Prostate gland (tissue), 2 donors: ENCODE results near the gene KRT72. TPM values are rescaled to one million over a fixed set of nuclear protein-coding genes. Genes with fewer than 3 reads are reported as not detected.

Experiments used
- DNase-seq: peaks from one replicate; pipeline ENCODE4 v3.0.0-alpha.2; 2019; ENCODE audit warnings: low spot score
- H3K27ac ChIP-seq, 2 donors: fragments of 200-600 bp; sonication (generic); 2 replicates each; pipeline ENCODE4 v1.5.1; 2017 to 2019
- H3K27me3 ChIP-seq: fragments of 200-600 bp; sonication (generic); replicated peaks from 2 replicates; pipeline ENCODE4 v1.5.1; 2019; ENCODE audit not compliant: insufficient read depth
- H3K36me3 ChIP-seq, 2 donors: fragments of 200-600 bp; sonication (generic); 1 replicate in 1 of 2; 2 replicates in 1 of 2; pipeline versions ENCODE4 v1.5.1 to v1.8.1; 2017 to 2019
- H3K4me1 ChIP-seq: fragments of 200-600 bp; sonication (generic); replicated peaks from 2 replicates; pipeline ENCODE4 v1.5.1; 2019
- H3K4me3 ChIP-seq, 2 donors: fragments of 200-600 bp; sonication (generic); 2 replicates each; pipeline ENCODE4 v1.5.1; 2017 to 2019
- H3K9me3 ChIP-seq: fragments of 200-600 bp; sonication (generic); 2 replicates; pipeline ENCODE4 v1.5.1; 2017
- CTCF ChIP-seq, 4 experiments: fragments of 200-600 bp in 2 of 4; fragments of 450-650 bp in 2 of 4; sonication (generic) in 2 of 4; IDR thresholded peaks; 1 replicate in 3 of 4; 2 replicates in 1 of 4; pipeline ENCODE4 v1.5.1; 2016 to 2019; ENCODE audit warnings: antibody characterized with exemption in 4 of 4, mild to moderate bottlenecking in 2 of 4, moderate library complexity in 2 of 4
- POLR2A ChIP-seq: fragments of 450-650 bp; IDR thresholded peaks from one replicate; pipeline ENCODE4 v1.6.1; 2016; ENCODE audit warnings: antibody characterized with exemption, mild to moderate bottlenecking
- POLR2AphosphoS5 ChIP-seq: sonication (generic); formaldehyde crosslinking; IDR thresholded peaks from one replicate; pipeline ENCODE4 v1.6.1; 2017; ENCODE audit warnings: antibody characterized with exemption
- WGBS: methylation state at CpG from one replicate; pipeline ENCODE4 v1.1.5; 2018; 5-methylcytosine and 5-hydroxymethylcytosine counted together
- intact Hi-C: fragments of 100-400 bp; cut with DNase I; formaldehyde crosslinking; loops from one replicate; pipeline ENCODE4 v1.14.2; 2022
- total RNA-seq, 2 donors: library from RNA; depleted of rRNA; stranded (reverse); fragments of >200 nt; gene quantifications; one replicate each; pipeline ENCODE4 v1.1.0, GENCODE V29; 2016

Gene KRT72
- total RNA-seq, 2 donors from 2014 or later, result 22.1 TPM; not detected in 1

- WGBS, result 95% methylated on average over 13 of the region's 15 CpGs
- no peak for TF ChIP-seq POLR2A
- TF ChIP-seq POLR2AphosphoS5, result no peak
- no peak for TF ChIP-seq CTCF (IDR thresholded peaks at IDR 0.05)
Observed at GRCh38 chr12:52573306-52573705, 28.0 kb downstream of the KRT72 start.

GRCh38 chr12:52570511-52570910 is 30.8 kb downstream of the KRT72 start:
- H3K27ac ChIP-seq, result no peak overlapping the region
- intact Hi-C loops, result no loop called here
- TF ChIP-seq CTCF (IDR thresholded peaks at IDR 0.05) (no peak), POLR2AphosphoS5 (no peak), POLR2A (no peak)
- no peak for DNase-seq
- no peaks in the 10 kb centered on the region for H3K36me3 ChIP-seq
- no peaks in the 10 kb centered on the region for H3K27me3 ChIP-seq
- WGBS, result over 99% methylated on average over 10 of the region's 10 CpGs
- H3K4me1 ChIP-seq, result no peaks in the 10 kb centered on the region
- no peak overlapping the region for H3K4me3 ChIP-seq
- no peaks in the 10 kb centered on the region for H3K9me3 ChIP-seq

More at GRCh38 chr12:52573306-52573705, 28.0 kb downstream of the KRT72 start:
- Histone ChIP-seq H3K27me3 (no peaks in the 10 kb centered on the region), H3K9me3 (no peaks in the 10 kb centered on the region), H3K4me1 (no peaks in the 10 kb centered on the region), H3K27ac (no peak overlapping the region), H3K4me3 (no peak overlapping the region), H3K36me3 (no peaks in the 10 kb centered on the region)
- intact Hi-C loops, result no loop called here
- no peak for DNase-seq

GRCh38 chr12:52568111-52568510 is 33.2 kb downstream of the KRT72 start:
- intact Hi-C loops, result no loop called here

GRCh38 chr12:52566847-52567291 is 34.4 kb downstream of the KRT72 start:
- WGBS, result 91% methylated on average over 8 of the region's 8 CpGs
- H3K27ac ChIP-seq, result no peak overlapping the region
- TF ChIP-seq CTCF (IDR thresholded peaks at IDR 0.05) (no peak), POLR2AphosphoS5 (no peak), POLR2A (no peak)
- intact Hi-C loops, result no loop called here
- no peak for DNase-seq
- H3K27me3 ChIP-seq, result no peaks in the 10 kb centered on the region
- H3K36me3 ChIP-seq, result no peaks in the 10 kb centered on the region
- H3K9me3 ChIP-seq, result no peaks in the 10 kb centered on the region
- no peaks in the 10 kb centered on the region for H3K4me1 ChIP-seq
- H3K4me3 ChIP-seq, result no peak overlapping the region

More at GRCh38 chr12:52568111-52568510, 33.2 kb downstream of the KRT72 start:
- Histone ChIP-seq H3K4me1 (no peaks in the 10 kb centered on the region), H3K27ac (no peak overlapping the region), H3K9me3 (no peaks in the 10 kb centered on the region), H3K27me3 (no peaks in the 10 kb centered on the region), H3K36me3 (no peaks in the 10 kb centered on the region), H3K4me3 (no peak overlapping the region)
- TF ChIP-seq POLR2A (no peak), POLR2AphosphoS5 (no peak), CTCF (IDR thresholded peaks at IDR 0.05) (no peak)
- DNase-seq, result no peak
- 92% methylated on average over 12 of the region's 12 CpGs for WGBS

GRCh38 chr12:52564582-52564981 is 36.7 kb downstream of the KRT72 start:
- 50% methylated on average over 1 of the region's 1 CpG for WGBS
- no peak for DNase-seq
- Histone ChIP-seq H3K27ac (no peak overlapping the region), H3K4me3 (no peak overlapping the region), H3K36me3 (no peaks in the 10 kb centered on the region), H3K27me3 (no peaks in the 10 kb centered on the region), H3K4me1 (no peaks in the 10 kb centered on the region), H3K9me3 (no peaks in the 10 kb centered on the region)
- TF ChIP-seq CTCF (IDR thresholded peaks at IDR 0.05) (no peak), POLR2A (no peak), POLR2AphosphoS5 (no peak)
- intact Hi-C loops, result no loop called here
